Measurements from ENCODE around the gene P3H2.

Gene P3H2

DNA sequence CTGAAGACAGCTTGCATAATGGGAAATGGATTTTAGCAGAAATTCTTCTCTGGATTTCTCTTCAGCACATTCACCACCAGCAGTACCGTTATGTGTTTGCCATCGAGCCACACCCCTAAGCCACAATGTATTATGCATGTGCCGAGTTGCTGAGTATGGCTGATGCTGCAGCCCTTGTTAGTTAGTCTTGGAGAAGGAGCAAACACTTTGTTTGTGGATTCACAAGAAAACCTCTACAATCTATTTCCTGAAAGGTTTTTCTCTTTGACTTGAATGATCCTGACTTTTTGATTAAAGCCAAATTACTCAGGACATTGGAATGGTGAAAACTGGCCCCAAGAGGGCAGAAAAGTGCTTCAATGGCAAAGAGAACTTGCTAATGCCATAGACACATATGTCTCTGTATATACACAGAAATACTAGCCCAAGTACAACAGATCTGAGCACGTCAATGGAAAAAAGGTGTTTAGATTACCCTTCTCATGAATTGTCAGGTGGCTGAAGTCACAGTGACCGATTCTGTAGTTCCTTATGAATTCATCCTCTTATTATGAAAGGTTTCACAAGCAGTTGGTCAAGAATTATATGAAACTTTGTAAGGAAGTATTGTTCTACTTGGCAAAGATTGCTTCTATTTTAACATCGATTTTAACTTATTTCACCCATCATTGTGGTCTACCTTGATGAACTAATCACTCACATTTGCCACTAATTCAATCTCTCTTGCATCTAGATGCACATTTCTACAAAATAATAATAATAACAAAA, 103.0 kb downstream of the P3H2 start:
- H3K36me3 ChIP-seq (ENCODE audit: insufficient read depth): no peaks in the 10 kb centered on the region
- no peaks in the 10 kb centered on the region for H3K27me3 ChIP-seq (ENCODE audit: insufficient read depth, low read depth)
- H3K4me2 ChIP-seq: no peak overlapping the region
- no peak overlapping the region for H2AFZ ChIP-seq (ENCODE audit: low read depth)
- no peak overlapping the region for H3K4me3 ChIP-seq (IDR thresholded peaks at IDR 0.05; ENCODE audit: insufficient read depth, low read depth, low read length)
- H3K9ac ChIP-seq: no peak overlapping the region
- no peaks in the 10 kb centered on the region for H4K20me1 ChIP-seq (ENCODE audit: insufficient read depth)
- TF ChIP-seq, protein P1, sequence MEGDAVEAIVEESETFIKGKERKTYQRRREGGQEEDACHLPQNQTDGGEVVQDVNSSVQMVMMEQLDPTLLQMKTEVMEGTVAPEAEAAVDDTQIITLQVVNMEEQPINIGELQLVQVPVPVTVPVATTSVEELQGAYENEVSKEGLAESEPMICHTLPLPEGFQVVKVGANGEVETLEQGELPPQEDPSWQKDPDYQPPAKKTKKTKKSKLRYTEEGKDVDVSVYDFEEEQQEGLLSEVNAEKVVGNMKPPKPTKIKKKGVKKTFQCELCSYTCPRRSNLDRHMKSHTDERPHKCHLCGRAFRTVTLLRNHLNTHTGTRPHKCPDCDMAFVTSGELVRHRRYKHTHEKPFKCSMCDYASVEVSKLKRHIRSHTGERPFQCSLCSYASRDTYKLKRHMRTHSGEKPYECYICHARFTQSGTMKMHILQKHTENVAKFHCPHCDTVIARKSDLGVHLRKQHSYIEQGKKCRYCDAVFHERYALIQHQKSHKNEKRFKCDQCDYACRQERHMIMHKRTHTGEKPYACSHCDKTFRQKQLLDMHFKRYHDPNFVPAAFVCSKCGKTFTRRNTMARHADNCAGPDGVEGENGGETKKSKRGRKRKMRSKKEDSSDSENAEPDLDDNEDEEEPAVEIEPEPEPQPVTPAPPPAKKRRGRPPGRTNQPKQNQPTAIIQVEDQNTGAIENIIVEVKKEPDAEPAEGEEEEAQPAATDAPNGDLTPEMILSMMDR (conservative IDR thresholded peaks at IDR 0.05; ENCODE audit: low read depth, low read length): no peak
- no peaks in the 10 kb centered on the region for H3K4me1 ChIP-seq (ENCODE audit: low read depth, poor library complexity, severe bottlenecking)
- no peaks in the 10 kb centered on the region for H3K79me2 ChIP-seq (ENCODE audit: insufficient read depth, low read depth)
- H3K27ac ChIP-seq: no peak overlapping the region

DNA sequence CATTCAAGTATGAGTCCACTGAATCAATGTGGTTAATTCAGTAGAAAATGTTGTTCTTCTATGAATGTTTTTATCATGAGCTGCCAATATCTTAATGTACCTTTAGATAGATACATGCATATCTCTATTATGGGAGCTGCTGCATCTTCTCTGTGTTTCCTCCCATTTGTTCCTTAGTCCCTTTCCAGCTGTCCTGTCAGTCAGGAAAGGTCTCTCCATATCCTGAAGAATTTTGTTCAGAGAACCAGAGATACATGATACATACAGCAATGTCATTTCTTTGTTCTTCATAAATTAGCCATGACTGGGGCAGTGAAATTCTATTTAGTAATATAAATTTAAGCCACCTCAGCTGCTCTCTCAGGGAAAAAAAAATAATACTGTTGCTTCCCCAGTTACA, 103.7 kb downstream of the P3H2 start:
- Histone ChIP-seq H3K79me2 (ENCODE audit: insufficient read depth, low read depth) (no peaks in the 10 kb centered on the region), H3K9ac (no peak overlapping the region), H3K36me3 (ENCODE audit: insufficient read depth) (no peaks in the 10 kb centered on the region), H4K20me1 (ENCODE audit: insufficient read depth) (no peaks in the 10 kb centered on the region), H2AFZ (ENCODE audit: low read depth) (no peak overlapping the region), H3K4me1 (ENCODE audit: low read depth, poor library complexity, severe bottlenecking) (no peaks in the 10 kb centered on the region), H3K27me3 (ENCODE audit: insufficient read depth, low read depth) (no peaks in the 10 kb centered on the region), H3K4me2 (no peak overlapping the region), H3K4me3 (IDR thresholded peaks at IDR 0.05; ENCODE audit: insufficient read depth, low read depth, low read length) (no peak overlapping the region), H3K27ac (no peak overlapping the region)
- TF ChIP-seq, protein P1 (conservative IDR thresholded peaks at IDR 0.05; ENCODE audit: low read depth, low read length): no peak

DNA sequence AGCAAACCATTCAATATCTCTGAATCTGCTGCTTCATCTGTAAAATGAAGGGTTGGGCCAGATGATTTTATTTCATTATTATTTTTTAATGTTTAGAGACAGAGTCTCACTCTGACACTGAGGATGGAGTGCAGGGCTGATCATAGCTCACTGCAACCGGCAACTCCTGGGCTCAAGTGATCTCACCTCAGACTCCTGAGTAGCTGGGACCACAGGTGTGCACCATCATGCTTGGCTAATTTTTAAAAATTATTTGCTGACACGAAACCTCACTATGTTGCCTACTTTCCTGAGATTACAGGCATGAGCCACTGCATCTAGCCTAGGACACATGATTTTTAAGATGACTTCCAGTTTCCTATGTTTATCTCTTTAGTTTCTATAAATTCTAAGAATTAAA, 105.8 kb downstream of the P3H2 start:
- Histone ChIP-seq H3K9ac (no peak overlapping the region), H3K4me3 (IDR thresholded peaks at IDR 0.05; ENCODE audit: insufficient read depth, low read depth, low read length) (no peak overlapping the region), H4K20me1 (ENCODE audit: insufficient read depth) (no peaks in the 10 kb centered on the region), H3K79me2 (ENCODE audit: insufficient read depth, low read depth) (no peaks in the 10 kb centered on the region), H2AFZ (ENCODE audit: low read depth) (no peak overlapping the region), H3K4me1 (ENCODE audit: low read depth, poor library complexity, severe bottlenecking) (no peaks in the 10 kb centered on the region), H3K27me3 (ENCODE audit: insufficient read depth, low read depth) (no peaks in the 10 kb centered on the region), H3K4me2 (no peak overlapping the region), H3K36me3 (ENCODE audit: insufficient read depth) (no peaks in the 10 kb centered on the region), H3K27ac (no peak overlapping the region)
- TF ChIP-seq, protein P1 (conservative IDR thresholded peaks at IDR 0.05; ENCODE audit: low read depth, low read length): no peak

DNA sequence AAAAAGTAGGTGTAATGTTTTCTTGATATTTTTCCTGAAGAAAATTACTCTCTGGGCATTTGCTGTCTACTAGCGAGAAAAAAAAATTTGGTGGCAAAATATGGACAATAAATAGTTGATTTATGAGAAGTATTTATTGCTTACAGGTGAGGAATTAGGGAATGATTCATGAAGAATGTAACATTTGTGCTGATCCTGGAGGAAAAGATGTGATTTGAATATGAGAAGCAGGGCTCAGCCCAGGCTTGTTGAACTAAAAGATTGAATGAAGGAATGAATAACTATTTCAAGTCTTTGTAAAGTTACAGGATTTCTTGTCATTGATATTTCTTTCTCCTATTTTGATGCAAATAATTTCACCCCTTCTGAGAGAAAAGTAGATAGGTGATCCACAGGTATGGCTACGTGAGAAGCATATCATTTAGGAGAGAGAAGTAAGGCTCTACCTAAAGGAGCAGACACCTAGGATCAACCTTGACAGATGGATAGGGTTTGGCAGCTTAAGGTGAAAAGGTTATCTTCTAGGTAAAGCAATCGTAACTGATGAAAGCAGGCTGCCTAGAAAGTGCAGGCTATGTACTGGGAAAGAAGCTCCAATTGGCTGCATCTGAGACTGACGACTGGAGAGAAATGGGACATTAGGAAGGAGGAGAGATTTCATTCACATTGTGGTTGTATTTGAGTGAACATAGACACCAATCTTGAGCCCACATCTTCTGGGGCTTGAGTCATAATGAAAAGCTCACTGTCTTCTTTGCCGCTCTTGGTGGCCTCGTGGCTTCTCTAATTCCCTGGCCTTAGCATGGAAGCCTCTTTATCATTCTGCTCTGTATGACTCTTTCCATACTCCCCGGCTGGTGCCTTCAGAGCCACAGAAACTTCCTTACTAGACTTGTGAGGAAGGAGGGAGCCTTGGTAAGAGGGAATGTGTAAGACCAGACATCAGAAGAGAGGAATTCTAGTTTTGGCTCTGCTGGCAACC, 106.5 kb downstream of the P3H2 start:
- H3K27ac ChIP-seq: no peak overlapping the region
- no peaks in the 10 kb centered on the region for H4K20me1 ChIP-seq (ENCODE audit: insufficient read depth)
- H3K27me3 ChIP-seq (ENCODE audit: insufficient read depth, low read depth): no peaks in the 10 kb centered on the region
- H3K9ac ChIP-seq: no peak overlapping the region
- no peak overlapping the region for H3K4me3 ChIP-seq (IDR thresholded peaks at IDR 0.05; ENCODE audit: insufficient read depth, low read depth, low read length)
- no peaks in the 10 kb centered on the region for H3K4me1 ChIP-seq (ENCODE audit: low read depth, poor library complexity, severe bottlenecking)
- H3K79me2 ChIP-seq (ENCODE audit: insufficient read depth, low read depth): no peaks in the 10 kb centered on the region
- no peak overlapping the region for H3K4me2 ChIP-seq
- TF ChIP-seq, protein P1 (conservative IDR thresholded peaks at IDR 0.05; ENCODE audit: low read depth, low read length): no peak
- no peak overlapping the region for H2AFZ ChIP-seq (ENCODE audit: low read depth)
- no peaks in the 10 kb centered on the region for H3K36me3 ChIP-seq (ENCODE audit: insufficient read depth)

All from KMS-11 (cell line).